Stimulated activated CD4-positive, alpha-beta T cell treated with anti-CD3 and anti-CD28 coated beads, Interleukin-12 subunit alpha, Interleukin-12 subunit beta, amount 100 ng/mL, for 48 hours (primary cell): ENCODE results near the gene HS1BP3.

Experiments
- DNase-seq, 3 donors: peaks; one replicate each; pipeline ENCODE4 v3.0.0-alpha.2; 2020; ENCODE audit warnings: low read depth in 2 of 3, low spot score in 1 of 3

Gene HS1BP3

GRCh38 chr2:20675701-20676352, 24.9 kb upstream of the HS1BP3 start:
- no peak for DNase-seq

GRCh38 chr2:20674974-20675679, 24.2 kb upstream of the HS1BP3 start:
- no peak for DNase-seq

GRCh38 chr2:20674309-20674965, 23.5 kb upstream of the HS1BP3 start:
- DNase-seq = no peak

- no peak for DNase-seq
Observed at GRCh38 chr2:20673686-20674308, 22.9 kb upstream of the HS1BP3 start.

- DNase-seq = no peak
Observed at GRCh38 chr2:20672201-20672951, 21.5 kb upstream of the HS1BP3 start.

- DNase-seq = no peak
Observed at GRCh38 chr2:20671736-20672080, 20.8 kb upstream of the HS1BP3 start.

- no peak for DNase-seq
Observed at GRCh38 chr2:20671036-20671735, 20.3 kb upstream of the HS1BP3 start.

- DNase-seq = no peak
Observed at GRCh38 chr2:20670315-20671035, 19.6 kb upstream of the HS1BP3 start.

- no peak for DNase-seq
Observed at GRCh38 chr2:20669562-20670314, 18.8 kb upstream of the HS1BP3 start.

- no peak for DNase-seq
Observed at GRCh38 chr2:20668871-20669475, 18.1 kb upstream of the HS1BP3 start.

GRCh38 chr2:20668451-20668850, 17.6 kb upstream of the HS1BP3 start:
- DNase-seq = no peak

GRCh38 chr2:20667531-20668401, 16.9 kb upstream of the HS1BP3 start:
- DNase-seq = no peak

- DNase-seq = no peak
Observed at GRCh38 chr2:20667151-20667530, 16.2 kb upstream of the HS1BP3 start.

- no peak for DNase-seq
Observed at GRCh38 chr2:20666304-20667150, 15.6 kb upstream of the HS1BP3 start, which contains the start of gene GDF7. GDF7 (plus strand) TSS chr2:20667144; CDS start chr2:20667240, 96 bp downstream.

GRCh38 chr2:20666005-20666303, 15.1 kb upstream of the HS1BP3 start:
- DNase-seq = no peak

- no peak for DNase-seq
Observed at GRCh38 chr2:20665243-20666004, 14.5 kb upstream of the HS1BP3 start.
